Activated CD4-positive, CD25-positive, alpha-beta regulatory T cell (primary cell): Measurements from ENCODE around the gene DOK4.

ENCODE experiments used
- DNase-seq, 4 experiments: peaks; one replicate each; lab custom pipeline; 2025; lab: John Stamatoyannopoulos, UW

Gene DOK4

GRCh38 chr16:57485916-57486857 lies at the start of gene DOK4:
Gene DOK4 (minus strand): TSS chr16:57486493. CDS start chr16:57479507, 6,986 bp downstream.
- DNase-seq: peak; percentile 60 to 65 (median 62)

GRCh38 chr16:57535680-57536305 lies 49.5 kb upstream of the DOK4 start:
- peak; percentile 81 to 91 (median 87) for DNase-seq

GRCh38 chr16:57534881-57535658 lies 48.8 kb upstream of the DOK4 start:
- DNase-seq: no peak

GRCh38 chr16:57534337-57534880 lies 48.1 kb upstream of the DOK4 start:
- no peak for DNase-seq

- DNase-seq: no peak
Measured at GRCh38 chr16:57533431-57534336, 47.4 kb upstream of the DOK4 start.

GRCh38 chr16:57532266-57532625 lies 46.0 kb upstream of the DOK4 start:
- no peak for DNase-seq

- DNase-seq: no peak
Measured at GRCh38 chr16:57531635-57532265, 45.5 kb upstream of the DOK4 start.

- DNase-seq: no peak
Measured at GRCh38 chr16:57531253-57531575, 44.9 kb upstream of the DOK4 start.

- DNase-seq: no peak
Measured at GRCh38 chr16:57530522-57531252, 44.4 kb upstream of the DOK4 start.

GRCh38 chr16:57530104-57530521 lies 43.8 kb upstream of the DOK4 start:
- peak in 3 of 4 experiments; percentile 39 to 41 (median 40) for DNase-seq

- DNase-seq: no peak
Measured at GRCh38 chr16:57529391-57530103, 43.3 kb upstream of the DOK4 start.

GRCh38 chr16:57528499-57529390 lies 42.5 kb upstream of the DOK4 start:
- no peak for DNase-seq

- DNase-seq: no peak
Measured at GRCh38 chr16:57527610-57528360, 41.5 kb upstream of the DOK4 start.

- no peak for DNase-seq
Measured at GRCh38 chr16:57527027-57527426, 40.7 kb upstream of the DOK4 start.

GRCh38 chr16:57526498-57526897 lies 40.2 kb upstream of the DOK4 start:
- no peak for DNase-seq

- DNase-seq: no peak
Measured at GRCh38 chr16:57525761-57526160, 39.5 kb upstream of the DOK4 start.

GRCh38 chr16:57522960-57523359 lies 36.7 kb upstream of the DOK4 start:
- no peak for DNase-seq
